Prostate gland (tissue), 2 donors: ENCODE measurements around the gene MUC21. TPM values are rescaled to one million over a fixed set of nuclear protein-coding genes. Genes with fewer than 3 reads are reported as not detected.

Source experiments
- DNase-seq: peaks from one replicate; pipeline ENCODE4 v3.0.0-alpha.2; 2019; ENCODE audit warnings: low spot score
- H3K27ac ChIP-seq, 2 donors: fragments of 200-600 bp; sonication (generic); 2 replicates each; pipeline ENCODE4 v1.5.1; 2017 to 2019
- H3K27me3 ChIP-seq: fragments of 200-600 bp; sonication (generic); replicated peaks from 2 replicates; pipeline ENCODE4 v1.5.1; 2019; ENCODE audit not compliant: insufficient read depth
- H3K36me3 ChIP-seq, 2 donors: fragments of 200-600 bp; sonication (generic); 1 replicate in 1 of 2; 2 replicates in 1 of 2; pipeline versions ENCODE4 v1.5.1 to v1.8.1; 2017 to 2019
- H3K4me1 ChIP-seq: fragments of 200-600 bp; sonication (generic); replicated peaks from 2 replicates; pipeline ENCODE4 v1.5.1; 2019
- H3K4me3 ChIP-seq, 2 donors: fragments of 200-600 bp; sonication (generic); 2 replicates each; pipeline ENCODE4 v1.5.1; 2017 to 2019
- H3K9me3 ChIP-seq: fragments of 200-600 bp; sonication (generic); 2 replicates; pipeline ENCODE4 v1.5.1; 2017
- POLR2A ChIP-seq: fragments of 450-650 bp; IDR thresholded peaks from one replicate; pipeline ENCODE4 v1.6.1; 2016; ENCODE audit warnings: antibody characterized with exemption, mild to moderate bottlenecking
- POLR2AphosphoS5 ChIP-seq: sonication (generic); formaldehyde crosslinking; IDR thresholded peaks from one replicate; pipeline ENCODE4 v1.6.1; 2017; ENCODE audit warnings: antibody characterized with exemption
- WGBS: methylation state at CpG from one replicate; pipeline ENCODE4 v1.1.5; 2018; 5-methylcytosine and 5-hydroxymethylcytosine counted together
- intact Hi-C: fragments of 100-400 bp; cut with DNase I; formaldehyde crosslinking; loops from one replicate; pipeline ENCODE4 v1.14.2; 2022
- total RNA-seq, 2 donors: library from RNA; depleted of rRNA; stranded (reverse); fragments of >200 nt; gene quantifications; one replicate each; pipeline ENCODE4 v1.1.0, GENCODE V29; 2016
- TF ChIP-seq, protein P1 (sequence below), 4 experiments: fragments of 200-600 bp in 2 of 4; fragments of 450-650 bp in 2 of 4; sonication (generic) in 2 of 4; IDR thresholded peaks; 1 replicate in 3 of 4; 2 replicates in 1 of 4; pipeline ENCODE4 v1.5.1; 2016 to 2019; ENCODE audit warnings: antibody characterized with exemption in 4 of 4, mild to moderate bottlenecking in 2 of 4, moderate library complexity in 2 of 4

The MUC21 gene
- total RNA-seq, 2 donors from 2014 or later, result 0.28 TPM; not detected in 1

DNA sequence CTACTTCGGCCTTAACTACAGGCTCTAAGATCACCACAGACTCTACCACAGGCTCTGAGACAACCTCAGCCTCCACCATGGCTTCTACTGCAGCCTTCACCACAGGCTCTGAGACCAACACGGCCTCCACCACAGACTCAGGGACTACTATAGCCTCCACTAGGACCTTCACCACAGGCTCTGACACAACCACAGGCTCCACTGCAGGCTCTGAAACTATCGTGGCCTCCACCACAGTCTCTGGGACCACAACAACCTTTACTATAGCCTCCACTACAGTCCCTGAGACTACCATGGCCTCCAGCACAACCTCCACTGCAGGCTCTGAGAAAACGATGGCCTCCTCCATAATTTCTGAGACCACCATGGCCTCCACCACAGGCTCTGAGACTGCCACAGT, 42.1 kb downstream of the MUC21 start:
- Histone ChIP-seq H3K9me3 (no peaks in the 10 kb centered on the region), H3K36me3 (no peaks in the 10 kb centered on the region), H3K27me3 (no peaks in the 10 kb centered on the region), H3K4me1 (no peaks in the 10 kb centered on the region), H3K27ac (no peak overlapping the region), H3K4me3 (no peak overlapping the region)
- TF ChIP-seq, protein P1, sequence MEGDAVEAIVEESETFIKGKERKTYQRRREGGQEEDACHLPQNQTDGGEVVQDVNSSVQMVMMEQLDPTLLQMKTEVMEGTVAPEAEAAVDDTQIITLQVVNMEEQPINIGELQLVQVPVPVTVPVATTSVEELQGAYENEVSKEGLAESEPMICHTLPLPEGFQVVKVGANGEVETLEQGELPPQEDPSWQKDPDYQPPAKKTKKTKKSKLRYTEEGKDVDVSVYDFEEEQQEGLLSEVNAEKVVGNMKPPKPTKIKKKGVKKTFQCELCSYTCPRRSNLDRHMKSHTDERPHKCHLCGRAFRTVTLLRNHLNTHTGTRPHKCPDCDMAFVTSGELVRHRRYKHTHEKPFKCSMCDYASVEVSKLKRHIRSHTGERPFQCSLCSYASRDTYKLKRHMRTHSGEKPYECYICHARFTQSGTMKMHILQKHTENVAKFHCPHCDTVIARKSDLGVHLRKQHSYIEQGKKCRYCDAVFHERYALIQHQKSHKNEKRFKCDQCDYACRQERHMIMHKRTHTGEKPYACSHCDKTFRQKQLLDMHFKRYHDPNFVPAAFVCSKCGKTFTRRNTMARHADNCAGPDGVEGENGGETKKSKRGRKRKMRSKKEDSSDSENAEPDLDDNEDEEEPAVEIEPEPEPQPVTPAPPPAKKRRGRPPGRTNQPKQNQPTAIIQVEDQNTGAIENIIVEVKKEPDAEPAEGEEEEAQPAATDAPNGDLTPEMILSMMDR (IDR thresholded peaks at IDR 0.05), result no peak
- TF ChIP-seq POLR2AphosphoS5, result no peak
- TF ChIP-seq POLR2A, result no peak
- 91% methylated on average over 4 of the region's 4 CpGs for WGBS
- intact Hi-C loops, result no loop called here
- DNase-seq, result no peak

DNA sequence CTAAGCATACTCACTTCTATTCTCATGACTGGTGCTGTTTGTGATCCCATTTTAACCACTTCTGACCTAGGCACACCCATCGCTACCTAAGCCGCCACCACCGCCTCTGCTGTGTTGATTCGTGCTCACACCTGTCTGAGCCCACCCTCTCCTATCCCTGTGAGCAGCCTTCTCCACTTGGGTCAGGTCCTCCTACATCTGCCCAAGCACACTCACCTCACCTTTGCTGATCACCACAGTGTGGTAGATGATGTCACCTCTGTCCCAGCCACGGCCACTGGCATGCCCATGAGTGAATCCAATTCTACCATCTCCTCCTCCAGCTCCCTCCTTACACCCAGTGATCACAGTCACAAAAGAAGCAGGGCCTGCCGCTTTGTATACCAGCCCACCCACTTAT, 47.6 kb downstream of the MUC21 start:
- no peaks in the 10 kb centered on the region for H3K4me1 ChIP-seq
- H3K27me3 ChIP-seq, result no peaks in the 10 kb centered on the region
- intact Hi-C loops, result no loop called here
- H3K27ac ChIP-seq, result no peak overlapping the region
- H3K9me3 ChIP-seq, result no peaks in the 10 kb centered on the region
- no peak for DNase-seq
- no peaks in the 10 kb centered on the region for H3K36me3 ChIP-seq
- no peak overlapping the region for H3K4me3 ChIP-seq
- WGBS, result 78% methylated on average over 6 of the region's 6 CpGs
- TF ChIP-seq POLR2A, result no peak
- TF ChIP-seq, protein P1 (IDR thresholded peaks at IDR 0.05), result no peak
- no peak for TF ChIP-seq POLR2AphosphoS5

DNA sequence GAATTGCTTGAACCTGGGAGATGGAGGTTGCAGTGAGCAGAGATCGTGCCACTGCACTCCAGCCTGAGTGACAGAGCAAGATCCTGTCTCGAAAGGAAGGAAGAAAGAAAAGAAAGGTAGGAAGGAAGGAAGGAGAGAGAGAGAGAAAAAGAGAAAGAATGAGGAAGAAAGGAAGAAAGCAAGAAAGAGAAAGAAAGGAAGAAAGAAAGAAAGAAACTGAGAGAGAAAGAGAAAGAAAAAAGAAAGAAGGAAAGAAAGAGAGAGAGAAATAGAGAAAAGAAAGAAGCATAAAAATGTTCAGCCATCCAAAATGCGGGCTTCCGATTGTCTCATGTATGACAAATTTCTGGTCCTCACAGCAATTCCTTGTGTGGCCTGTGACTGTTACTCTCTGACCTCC, 49.6 kb downstream of the MUC21 start:
- H3K9me3 ChIP-seq, result no peaks in the 10 kb centered on the region
- 94% methylated on average over 4 of the region's 4 CpGs for WGBS
- no peaks in the 10 kb centered on the region for H3K27me3 ChIP-seq
- DNase-seq, result no peak
- TF ChIP-seq, protein P1 (IDR thresholded peaks at IDR 0.05), result no peak
- TF ChIP-seq POLR2A (no peak), POLR2AphosphoS5 (no peak)
- no peak overlapping the region for H3K27ac ChIP-seq
- no peaks in the 10 kb centered on the region for H3K4me1 ChIP-seq
- no peak overlapping the region for H3K4me3 ChIP-seq
- intact Hi-C loops, result no loop called here
- H3K36me3 ChIP-seq, result no peaks in the 10 kb centered on the region

DNA sequence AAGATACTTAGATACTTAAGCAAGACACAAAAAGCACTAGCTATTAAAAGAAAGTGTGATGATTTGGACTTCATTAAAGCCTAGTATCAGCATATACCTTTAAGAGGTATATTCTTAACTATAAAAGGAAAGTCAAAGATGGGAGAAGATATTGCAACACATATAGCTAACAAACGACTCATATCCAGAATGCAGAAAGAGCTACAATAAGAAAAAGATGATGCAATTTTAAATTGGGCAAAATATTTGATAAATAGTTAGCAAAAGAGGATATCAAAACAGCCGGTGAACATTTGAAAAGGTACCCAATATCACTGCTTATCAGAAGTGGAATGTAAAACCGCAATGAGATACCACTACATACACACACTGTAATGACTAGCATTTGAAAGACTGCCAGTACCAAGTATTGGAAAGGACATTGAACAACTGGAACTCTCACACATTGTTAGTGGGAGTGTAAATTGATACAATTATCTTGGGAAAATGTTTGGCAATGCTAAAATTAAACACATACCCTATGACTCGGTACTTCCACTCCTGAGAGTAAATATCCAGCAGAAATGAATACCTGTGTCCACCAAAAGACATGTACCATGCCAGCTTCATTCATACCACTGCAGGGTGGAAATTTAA, 52.5 kb downstream of the MUC21 start:
- no peak for TF ChIP-seq POLR2AphosphoS5
- TF ChIP-seq, protein P1 (IDR thresholded peaks at IDR 0.05), result no peak
- TF ChIP-seq POLR2A, result no peak
- no peaks in the 10 kb centered on the region for H3K36me3 ChIP-seq
- no peak overlapping the region for H3K4me3 ChIP-seq
- WGBS, result 62% methylated on average over 4 of the region's 4 CpGs
- no peaks in the 10 kb centered on the region for H3K4me1 ChIP-seq
- H3K27me3 ChIP-seq, result peaks cover 2% of the 10 kb centered on the region
- intact Hi-C loops, result no loop called here
- H3K27ac ChIP-seq, result no peak overlapping the region
- H3K9me3 ChIP-seq, result no peaks in the 10 kb centered on the region
- DNase-seq, result no peak

DNA sequence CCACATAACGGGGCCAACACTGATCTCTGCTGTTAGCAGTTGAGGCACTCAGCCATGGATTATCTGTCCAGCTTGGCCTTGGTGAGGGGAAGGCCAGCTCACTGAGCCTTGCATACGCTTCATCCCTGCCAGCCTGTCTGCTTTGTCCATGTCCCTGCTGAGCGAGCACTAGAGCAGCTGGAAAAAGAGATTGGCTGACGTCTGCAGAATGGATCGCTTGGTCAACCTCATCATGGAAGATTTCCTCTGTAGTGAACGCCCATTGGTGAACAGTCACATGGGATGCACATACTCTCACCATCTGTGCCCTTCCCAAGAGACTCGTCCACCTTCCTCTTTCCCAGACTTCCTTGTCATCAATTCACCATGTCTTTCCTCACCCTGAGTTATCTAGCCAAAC, 53.7 kb downstream of the MUC21 start:
- Histone ChIP-seq H3K36me3 (no peaks in the 10 kb centered on the region), H3K27ac (no peak overlapping the region), H3K4me3 (no peak overlapping the region), H3K4me1 (no peaks in the 10 kb centered on the region), H3K27me3 (peaks cover 4% of the 10 kb centered on the region), H3K9me3 (no peaks in the 10 kb centered on the region)
- intact Hi-C loops, result no loop called here
- DNase-seq, result no peak
- 86% methylated on average over 7 of the region's 7 CpGs for WGBS
- TF ChIP-seq POLR2AphosphoS5, result no peak
- no peak for TF ChIP-seq POLR2A
- TF ChIP-seq, protein P1 (IDR thresholded peaks at IDR 0.05), result no peak
